Frontal cortex (tissue), 4 donors: ENCODE measurements around the gene ANXA6. TPM values are rescaled to one million over a fixed set of nuclear protein-coding genes. Genes with fewer than 3 reads are reported as not detected.

Experiments used
- DNase-seq, 2 donors: peaks; one replicate each; pipeline ENCODE4 v3.0.0; 2012; ENCODE audit warnings: low spot score in 2 of 2
- FAIRE-seq: peaks from 2 replicates; lab custom pipeline; 2012; peaks lifted over from hg19 to GRCh38; lab: Jason Lieb, UNC
- total RNA-seq: library from RNA; depleted of rRNA; stranded (reverse); fragments of >200 nt; gene quantifications from one replicate; pipeline ENCODE4 v1.2.3, GENCODE V29; 2014
- donor health status: control.
- donor health status: control.
- donor health status: control.

The ANXA6 gene
- total RNA-seq, 1 donor from 2014 or later = 48.9 TPM

DNA sequence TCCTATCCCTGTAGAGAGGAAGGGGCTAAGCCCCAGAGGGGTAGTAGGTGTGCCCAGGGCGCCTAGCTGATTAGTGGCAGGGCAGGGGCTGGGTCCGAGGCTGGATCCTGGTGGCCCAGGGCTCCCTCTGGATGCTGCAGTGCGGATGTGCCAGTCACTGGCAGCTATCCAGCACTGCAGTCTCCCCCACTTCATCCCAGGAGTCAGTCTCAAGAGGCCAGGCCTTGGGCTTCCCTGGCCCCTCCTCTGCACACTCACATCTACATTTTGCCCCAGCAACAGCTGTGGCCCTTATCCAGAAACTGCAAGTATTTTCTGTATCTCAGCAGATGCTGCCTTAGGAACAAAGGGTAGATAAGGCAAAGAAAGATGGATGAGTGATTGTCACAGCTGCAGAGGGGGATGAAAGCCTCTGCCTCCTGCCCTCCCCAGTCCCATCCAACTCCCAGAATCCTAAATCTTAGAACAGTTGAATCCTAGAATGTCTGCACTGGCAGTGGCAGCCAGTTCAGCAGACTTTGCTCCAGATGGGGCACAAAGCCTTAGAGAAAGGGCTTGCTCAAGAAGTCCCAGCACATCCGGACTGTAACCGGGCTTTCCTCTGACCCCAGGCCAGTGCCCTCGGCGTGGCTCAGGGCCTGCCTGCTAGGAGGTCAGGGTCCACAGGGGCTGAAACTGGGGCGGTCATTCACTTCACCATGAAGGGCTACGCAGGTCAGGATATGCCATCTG, 1.6 kb downstream of the ANXA6 start:
- no peak for DNase-seq
- FAIRE-seq = no peak

DNA sequence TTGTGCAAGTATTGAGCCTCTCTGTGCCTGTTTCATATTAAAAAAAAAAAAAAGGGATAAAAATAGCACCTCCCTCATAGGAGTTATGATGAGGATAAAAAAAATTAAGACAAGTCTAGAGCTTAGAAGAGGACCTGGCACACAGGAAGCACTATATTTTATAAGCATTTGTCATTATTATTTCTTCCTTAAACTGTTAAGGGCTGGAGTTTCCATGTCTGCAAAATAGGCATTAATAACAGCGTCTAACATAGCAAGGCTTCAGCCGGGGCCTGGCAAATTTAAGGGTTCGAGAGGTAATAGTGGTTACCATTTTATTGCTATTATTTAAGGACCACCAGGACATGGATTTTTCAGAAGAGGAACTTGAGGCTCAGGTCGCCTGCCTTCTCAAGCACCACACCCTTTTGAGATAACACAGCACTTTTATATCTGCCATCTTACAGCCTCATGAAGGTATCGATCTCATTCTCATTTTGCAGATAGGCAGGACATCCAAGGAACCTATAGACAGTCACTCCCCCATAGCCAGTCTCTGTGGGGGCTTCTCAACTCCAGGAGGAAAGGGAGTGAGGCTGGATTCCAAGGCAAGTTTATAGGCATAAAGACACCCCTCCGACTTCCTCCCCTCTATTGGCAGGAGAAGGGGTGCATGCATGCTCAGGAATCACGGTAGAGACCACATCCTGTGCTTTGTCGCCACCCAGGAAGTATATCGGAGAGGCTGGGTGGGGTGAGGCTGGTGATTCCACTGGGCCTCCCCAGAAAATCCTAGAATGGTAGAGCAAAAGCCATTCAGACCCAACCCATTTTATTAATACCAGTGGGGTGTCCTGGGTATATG, 2.4 kb downstream of the ANXA6 start:
- no peak for FAIRE-seq
- no peak for DNase-seq

DNA sequence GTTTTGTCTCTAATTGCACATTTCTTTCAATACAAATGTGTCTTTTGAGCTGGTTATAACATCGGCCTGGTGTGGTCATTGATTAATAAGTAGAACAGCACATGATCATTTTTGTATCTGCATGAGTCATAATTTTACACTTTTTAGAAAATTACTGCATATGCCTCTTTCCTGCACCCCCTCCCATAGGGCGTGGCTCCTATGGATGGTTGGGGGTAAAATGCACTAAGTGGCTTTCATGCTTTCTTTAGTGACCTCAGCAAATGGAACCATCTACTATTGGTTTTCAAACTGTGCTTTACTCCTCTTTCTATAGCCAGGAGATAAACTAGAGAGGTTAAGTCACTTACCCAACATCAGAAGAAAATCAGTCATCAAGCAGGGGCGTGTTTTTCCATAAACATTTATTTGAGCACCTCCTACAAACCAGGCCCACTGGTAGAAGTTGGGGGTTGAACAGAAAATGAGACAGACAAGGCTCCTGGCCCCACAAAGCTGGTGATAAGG, 3.8 kb downstream of the ANXA6 start:
- no peak for DNase-seq

DNA sequence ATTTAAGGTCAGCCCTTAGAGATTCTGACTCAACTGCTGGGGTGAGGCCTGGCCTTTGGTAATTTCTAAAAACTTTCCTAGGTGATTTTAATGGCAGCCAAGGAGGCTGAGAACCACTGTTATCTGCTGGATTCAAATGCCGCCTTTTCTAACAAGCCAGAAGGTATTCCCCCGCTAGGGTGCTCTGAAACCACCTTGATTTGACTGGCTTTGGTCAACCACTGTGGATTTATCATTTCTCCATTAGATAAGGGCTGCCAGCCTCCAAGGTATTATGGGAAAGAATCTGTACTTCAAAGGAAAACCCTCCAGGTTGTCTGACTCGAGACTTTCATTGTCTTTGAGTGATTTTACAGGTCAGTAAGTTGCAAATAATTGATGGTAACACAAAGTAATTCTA, 4.3 kb downstream of the ANXA6 start:
- DNase-seq = no peak

More for the DNA sequence above, 3.8 kb downstream of the ANXA6 start:
- no peak for FAIRE-seq

DNA sequence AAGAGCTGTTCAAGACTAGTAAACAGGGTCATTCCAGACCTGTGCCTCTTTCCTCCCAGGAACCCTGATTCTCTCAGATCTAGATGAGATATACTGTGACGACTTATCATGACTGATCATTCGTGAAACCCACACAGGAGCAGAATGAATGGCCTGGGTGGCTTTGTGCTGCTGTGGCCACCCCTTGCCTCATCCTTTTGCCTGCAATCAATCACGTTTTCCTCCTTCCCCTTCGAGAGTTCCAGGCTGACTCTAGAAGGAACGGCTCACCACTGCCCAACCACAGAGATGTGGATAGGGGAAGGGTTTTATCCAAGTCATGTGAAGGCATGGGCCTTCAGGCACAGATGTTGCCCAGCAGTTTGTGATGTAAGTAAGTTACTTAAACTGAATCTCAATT, 5.8 kb downstream of the ANXA6 start:
- no peak for FAIRE-seq

More for the DNA sequence above, 4.3 kb downstream of the ANXA6 start:
- no peak for FAIRE-seq

DNA sequence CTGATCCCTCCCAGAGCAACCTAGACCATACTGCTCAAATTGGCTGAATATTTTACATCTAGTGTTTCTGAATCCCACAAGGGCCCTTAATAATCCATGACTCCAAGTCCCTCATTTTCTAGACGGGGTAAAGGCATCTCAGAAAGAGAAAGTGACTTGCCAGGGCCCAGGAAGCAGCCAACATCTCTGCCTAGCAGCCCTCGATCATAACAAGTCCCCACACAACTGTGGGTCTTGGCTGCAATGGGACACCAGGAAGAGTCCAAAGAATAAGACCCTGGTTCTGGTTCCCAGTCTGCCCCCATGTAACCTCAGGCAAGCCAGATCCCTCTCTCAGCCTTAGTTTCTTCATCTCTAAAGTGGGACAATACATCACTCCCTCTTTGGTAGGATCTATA, 6.3 kb downstream of the ANXA6 start:
- FAIRE-seq (no peak), DNase-seq (no peak)

More for the DNA sequence above, 5.8 kb downstream of the ANXA6 start:
- DNase-seq = no peak

DNA sequence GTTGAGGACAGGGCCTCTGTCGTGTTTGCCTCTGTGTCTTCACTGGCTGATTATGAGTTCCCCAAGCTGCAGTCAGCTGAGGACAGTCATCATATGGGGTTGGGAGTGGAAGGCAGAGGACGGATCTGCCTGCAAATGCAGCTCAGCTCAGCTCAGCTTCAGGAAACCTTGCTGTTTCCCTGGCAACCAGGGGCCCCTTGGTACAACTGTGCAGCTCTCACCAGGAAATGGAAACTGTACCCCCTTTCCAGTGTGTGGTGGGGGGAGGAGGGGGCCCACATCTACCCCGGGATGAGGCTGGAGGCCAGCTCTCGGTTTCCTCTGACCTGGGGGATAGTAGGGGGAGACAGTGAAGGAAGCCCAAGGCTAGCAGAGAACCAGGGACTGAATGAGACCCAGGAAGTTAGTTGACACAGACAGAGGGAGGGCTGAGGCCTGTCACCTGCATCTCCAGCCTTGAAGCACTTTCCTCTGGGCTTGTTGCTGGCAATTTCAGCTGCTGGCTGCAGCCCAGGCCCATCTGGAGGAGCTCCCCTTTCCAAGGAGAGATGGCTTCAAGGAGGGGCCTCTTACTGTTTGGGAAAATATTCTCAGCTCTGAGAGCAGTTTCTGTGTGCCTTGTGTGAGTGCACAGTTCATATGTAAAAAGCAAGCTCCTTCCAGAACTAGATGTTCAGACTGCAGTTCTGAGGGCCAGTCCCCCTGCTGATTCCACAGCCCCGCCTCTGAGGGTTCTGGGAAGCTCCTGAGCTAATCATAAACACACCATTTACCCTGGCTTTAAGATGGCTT, 6.9 kb downstream of the ANXA6 start:
- no peak for FAIRE-seq
- DNase-seq = no peak

DNA sequence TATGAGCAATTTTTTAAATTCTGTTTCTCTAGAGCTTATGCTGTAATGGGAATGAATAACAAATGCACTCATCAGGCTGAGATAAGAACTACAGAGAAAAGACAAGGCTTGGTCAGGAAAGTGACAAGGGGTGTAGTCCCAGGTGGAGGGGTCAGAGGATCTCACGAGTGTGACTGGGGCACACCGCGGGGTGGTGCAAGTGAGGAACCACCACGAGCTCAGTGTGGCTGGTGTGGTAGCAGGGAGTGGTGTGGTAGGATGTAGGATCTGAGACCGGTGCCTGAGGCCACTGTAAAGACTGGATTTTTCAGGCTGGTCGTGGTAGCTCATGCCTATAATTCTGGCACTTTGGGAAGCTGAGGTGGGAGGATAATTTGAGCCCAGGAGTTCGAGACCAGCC, 9.0 kb downstream of the ANXA6 start:
- FAIRE-seq (no peak), DNase-seq (no peak)

DNA sequence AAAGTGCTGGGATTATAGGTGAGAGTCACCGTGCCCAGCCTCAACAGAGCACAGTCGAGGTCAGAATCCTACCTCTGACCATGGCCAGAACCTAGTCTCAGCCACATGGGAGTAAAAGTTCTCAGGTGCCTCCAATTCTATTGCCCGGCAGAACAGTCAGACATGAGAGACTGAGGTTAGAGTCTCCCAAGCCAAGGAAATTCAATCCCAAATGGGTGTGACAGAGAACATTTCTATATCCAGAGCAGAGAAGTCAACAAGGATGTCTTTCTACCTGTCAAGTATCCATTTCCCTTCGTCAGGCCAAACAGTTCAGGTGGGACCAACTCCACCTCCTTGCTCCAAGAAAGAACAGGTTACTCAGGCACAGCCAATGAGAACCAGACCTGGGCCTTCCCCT, 10.5 kb downstream of the ANXA6 start:
- DNase-seq (no peak), FAIRE-seq (no peak)

DNA sequence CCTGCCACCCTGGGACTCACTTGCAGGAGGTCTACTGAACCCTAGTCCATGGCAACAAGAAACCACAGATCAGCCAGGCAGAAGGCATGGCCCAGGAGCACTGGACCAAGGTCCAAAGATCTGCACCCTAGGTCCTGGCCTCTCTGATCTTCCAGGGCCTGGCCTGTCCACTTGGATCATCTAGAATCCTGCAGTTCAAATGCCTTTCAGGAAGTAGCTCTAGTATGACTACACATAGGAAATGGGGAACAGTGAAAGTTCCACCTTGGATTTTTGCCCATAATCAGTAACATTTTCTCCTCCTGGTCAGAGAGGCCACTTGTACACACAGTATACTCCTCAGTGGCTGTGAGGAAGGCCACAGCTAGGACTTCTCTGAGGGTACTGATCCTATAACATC, 11.5 kb downstream of the ANXA6 start:
- no peak for FAIRE-seq
- no peak for DNase-seq

DNA sequence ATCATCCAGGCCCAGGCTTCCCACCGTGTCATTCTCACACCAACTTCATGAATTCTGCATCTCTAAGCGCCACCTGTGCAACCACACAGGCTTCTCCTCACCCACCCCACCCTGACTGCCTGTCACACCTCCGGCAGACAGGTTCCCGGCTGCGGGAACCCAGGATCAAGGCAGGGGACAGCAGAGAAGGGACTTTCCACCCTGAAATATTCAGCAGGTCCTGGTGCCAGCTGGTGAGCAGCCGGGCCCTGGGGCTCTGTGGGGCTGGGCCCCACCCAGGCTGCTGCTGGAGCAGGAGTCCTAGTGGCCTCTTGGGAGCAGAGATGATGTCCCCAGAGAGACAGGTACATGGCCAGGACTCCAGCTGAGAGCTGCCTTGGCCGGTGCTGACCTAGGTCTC, 12.7 kb downstream of the ANXA6 start:
- DNase-seq = no peak
- no peak for FAIRE-seq

DNA sequence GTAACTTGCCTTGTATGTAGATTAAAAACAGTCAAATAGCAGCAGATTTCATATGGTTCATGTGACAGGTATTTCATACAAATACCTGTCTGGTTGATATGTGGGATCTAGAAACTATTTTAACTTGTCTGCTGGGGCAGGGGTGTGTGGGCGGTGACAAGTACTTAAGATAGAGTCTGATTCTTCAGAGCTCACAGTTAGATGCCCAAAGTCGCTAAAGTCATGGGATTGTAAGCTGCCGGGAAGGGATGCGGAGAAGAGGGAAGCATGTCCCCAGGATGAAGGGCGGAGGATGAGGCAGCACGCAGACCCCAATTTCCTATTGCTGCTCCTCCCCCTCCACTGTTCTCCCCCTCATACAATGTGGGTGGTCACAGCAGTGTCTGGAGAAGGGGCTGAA, 13.3 kb downstream of the ANXA6 start:
- FAIRE-seq (no peak), DNase-seq (no peak)

DNA sequence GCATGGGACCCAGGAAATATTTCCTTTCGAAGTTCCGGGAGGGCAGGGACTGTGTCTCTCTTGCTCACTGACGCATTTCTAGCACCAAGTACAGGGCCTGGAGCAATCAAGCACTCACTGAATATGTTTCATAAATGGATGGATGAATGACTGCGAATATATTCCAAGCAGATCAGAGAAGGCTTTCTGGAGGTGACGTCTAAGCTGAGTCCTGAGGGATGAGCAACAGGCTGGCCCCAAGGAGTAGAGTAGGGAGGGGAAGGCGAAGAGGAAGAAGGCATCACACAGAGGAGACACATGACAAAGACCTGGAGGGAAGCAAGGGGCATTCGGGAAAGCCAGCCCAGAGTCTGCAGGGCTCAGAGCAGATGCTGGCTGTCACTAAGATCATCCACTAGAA, 13.9 kb downstream of the ANXA6 start:
- FAIRE-seq = no peak
- DNase-seq = no peak

DNA sequence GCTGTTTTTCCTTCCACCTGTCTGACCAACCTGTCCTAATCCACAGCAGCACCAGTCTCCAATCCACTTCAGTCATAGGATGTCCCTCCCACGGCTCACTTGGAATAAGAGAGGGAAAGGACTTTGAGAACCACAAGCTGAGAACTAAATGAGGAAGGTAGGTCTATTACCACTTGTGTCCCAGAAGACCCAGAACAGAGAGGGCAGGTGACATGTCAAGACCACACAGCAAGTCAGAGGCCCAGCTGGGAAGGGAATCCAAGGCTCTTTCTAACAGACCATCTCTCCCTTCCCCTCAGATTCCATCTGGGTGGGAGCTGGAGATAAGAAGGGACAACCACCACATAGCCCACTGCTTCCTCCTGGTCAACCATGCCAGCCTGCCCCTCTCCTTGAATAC, 14.6 kb downstream of the ANXA6 start:
- FAIRE-seq = no peak
- DNase-seq = no peak

DNA sequence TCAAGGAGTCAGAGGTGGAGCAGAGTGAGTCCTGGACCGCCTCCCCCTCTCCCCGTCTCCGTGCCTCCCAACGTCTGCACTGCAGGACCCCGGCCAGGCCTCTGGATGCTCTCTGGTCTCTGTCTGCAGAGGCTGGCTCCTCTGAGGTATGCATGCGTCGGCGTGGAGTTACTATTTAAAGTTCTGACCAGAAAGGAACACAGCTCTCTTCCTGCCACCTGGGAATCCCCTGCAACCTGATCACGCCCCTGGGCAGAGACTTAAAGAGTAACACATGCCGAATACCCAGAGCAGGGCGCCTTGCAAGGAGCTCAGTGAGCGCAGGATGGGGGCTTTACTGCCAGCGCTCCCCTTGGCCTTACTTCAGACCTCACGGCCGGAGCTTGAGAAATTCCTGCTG, 16.0 kb downstream of the ANXA6 start:
- FAIRE-seq (no peak), DNase-seq (no peak)

DNA sequence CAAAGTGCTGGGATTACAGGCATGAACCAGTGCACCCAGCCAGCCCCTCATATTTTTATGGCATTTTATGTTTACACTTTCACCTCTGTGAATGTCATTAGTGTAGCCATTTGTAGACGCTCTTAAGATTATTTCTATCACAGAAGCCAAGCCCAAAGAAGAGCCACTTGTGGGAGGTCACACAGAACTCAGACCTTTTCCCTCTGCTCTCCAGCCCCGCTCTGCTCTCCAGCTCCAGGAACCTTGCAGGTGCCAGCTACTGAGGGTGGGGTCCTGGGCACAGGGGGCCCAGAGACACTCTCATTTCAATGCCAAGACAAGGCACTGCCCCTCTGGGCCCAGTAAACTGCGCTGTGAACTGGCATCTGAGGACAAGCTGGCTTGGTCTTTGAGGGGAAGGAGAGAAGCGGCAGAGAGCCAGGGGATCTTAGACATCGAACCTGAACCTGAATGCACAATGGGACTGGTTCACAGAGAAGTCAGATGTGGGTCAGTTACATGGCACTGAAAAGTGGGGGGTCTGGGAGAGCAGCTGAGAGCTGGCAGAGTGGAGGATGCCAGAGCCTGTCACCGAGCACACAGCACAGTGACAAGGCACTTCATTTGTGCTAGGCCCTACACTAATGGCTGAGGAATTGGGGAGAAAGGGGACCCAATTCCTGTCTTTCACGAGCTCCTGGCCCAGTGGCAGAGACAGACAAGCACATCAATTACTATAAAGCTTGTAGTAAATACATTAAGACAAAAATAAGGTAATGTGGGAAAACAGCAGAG, 16.7 kb downstream of the ANXA6 start:
- no peak for FAIRE-seq
- no peak for DNase-seq

DNA sequence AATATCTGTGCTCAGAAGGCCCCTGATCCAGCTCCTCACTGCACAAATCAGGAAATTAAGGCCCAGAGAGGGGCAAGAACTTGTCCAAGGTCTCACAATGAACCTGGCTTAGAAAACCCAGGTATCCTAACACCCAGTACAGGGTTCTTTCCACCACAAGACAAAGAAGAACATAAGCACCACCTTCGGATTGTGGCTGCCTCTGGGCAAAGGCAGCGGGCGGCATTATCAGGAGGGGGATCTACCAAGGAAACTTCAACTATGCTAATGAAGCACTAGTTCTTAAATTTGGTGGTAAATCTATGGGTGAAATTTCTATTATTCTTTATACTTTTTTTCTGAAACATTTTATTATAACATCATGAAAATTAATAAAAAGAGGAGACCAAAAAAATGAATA, 17.9 kb downstream of the ANXA6 start:
- DNase-seq (no peak), FAIRE-seq (no peak)

DNA sequence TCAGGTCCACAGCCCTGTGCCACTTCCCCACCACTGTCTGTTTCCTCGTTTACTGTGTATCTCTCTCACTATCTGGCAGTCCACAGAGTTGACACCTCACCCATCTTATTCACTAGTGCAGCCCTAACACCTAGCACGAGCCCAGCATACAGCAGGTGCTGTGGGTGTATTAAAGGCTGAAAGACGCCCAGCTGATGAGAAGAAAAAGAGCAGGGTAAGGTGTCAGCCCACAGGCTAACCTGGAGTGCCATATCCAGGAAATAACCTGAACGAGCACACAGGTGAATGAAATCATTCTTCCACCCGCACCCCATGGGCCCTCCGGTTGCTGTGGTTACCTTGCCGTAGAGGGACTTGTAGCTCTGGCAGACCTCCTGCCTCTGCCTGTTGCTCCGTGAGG, 18.6 kb downstream of the ANXA6 start:
- FAIRE-seq (no peak), DNase-seq (no peak)

DNA sequence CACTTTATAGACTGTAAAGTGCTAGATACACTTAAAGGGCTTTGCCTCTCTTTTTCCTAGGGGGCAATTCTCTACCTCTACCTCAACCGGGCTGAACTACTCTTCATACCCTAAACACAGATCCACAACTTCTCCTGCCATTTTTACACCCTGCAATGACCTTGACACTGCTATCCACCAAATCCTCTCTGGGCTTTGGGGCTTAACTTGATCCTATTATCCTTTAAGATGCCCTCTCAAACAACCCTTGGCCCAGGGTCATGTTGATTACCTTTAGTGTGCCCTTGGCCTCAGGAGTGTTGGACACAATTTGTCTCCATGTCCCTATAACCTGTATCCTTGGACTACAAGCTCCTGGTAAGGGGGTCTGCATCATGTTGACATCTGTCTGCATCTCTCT, 19.5 kb downstream of the ANXA6 start:
- DNase-seq (no peak), FAIRE-seq (no peak)
